Measurements from ENCODE around the gene CCDC167.

DNA sequence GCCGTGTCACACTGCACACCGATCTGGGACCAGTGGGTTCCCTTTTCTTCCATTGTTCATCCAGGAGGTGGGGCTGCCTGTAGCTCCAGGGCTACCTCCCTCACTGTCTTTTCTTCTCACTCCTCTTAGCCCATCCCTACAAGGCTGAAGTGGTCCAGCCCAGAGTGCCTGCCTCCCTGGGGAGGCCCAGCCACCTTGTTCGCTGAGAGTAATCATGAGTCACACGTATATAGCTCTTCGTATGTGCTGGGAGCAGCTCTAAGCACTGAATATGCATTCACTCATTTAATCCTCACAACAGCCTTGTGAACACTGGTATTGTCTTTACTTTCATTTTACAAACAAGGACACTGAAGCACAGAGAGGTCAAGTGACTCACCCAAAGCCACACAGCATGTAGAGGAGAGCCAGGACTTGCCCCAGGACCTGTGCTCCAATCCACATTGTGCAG is 14.7 kb upstream of the CCDC167 start:
- TF ChIP-seq, protein P1, sequence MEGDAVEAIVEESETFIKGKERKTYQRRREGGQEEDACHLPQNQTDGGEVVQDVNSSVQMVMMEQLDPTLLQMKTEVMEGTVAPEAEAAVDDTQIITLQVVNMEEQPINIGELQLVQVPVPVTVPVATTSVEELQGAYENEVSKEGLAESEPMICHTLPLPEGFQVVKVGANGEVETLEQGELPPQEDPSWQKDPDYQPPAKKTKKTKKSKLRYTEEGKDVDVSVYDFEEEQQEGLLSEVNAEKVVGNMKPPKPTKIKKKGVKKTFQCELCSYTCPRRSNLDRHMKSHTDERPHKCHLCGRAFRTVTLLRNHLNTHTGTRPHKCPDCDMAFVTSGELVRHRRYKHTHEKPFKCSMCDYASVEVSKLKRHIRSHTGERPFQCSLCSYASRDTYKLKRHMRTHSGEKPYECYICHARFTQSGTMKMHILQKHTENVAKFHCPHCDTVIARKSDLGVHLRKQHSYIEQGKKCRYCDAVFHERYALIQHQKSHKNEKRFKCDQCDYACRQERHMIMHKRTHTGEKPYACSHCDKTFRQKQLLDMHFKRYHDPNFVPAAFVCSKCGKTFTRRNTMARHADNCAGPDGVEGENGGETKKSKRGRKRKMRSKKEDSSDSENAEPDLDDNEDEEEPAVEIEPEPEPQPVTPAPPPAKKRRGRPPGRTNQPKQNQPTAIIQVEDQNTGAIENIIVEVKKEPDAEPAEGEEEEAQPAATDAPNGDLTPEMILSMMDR (IDR thresholded peaks at IDR 0.05), result no peak
- TF ChIP-seq POLR2A (IDR thresholded peaks at IDR 0.05), result no peak

Data from esophagus squamous epithelium (tissue), 4 donors.